AG04450 (cell line): Measurements from ENCODE around the gene CD68. TPM values are rescaled to one million over a fixed set of nuclear protein-coding genes. Genes with fewer than 3 reads are reported as not detected.

ENCODE experiments used
- CTCF ChIA-PET: fragments of 300-600, 350-600 bp; formaldehyde crosslinking; extraction: SDS; loops from one replicate; lab custom pipeline; 2022; ENCODE audit warnings: antibody characterized with exemption, inconsistent platforms; lab: Charles Lee
- POLR2A ChIA-PET: fragments of 350-600 bp; formaldehyde crosslinking; extraction: SDS; loops from one replicate; lab custom pipeline; 2021; ENCODE audit warnings: antibody characterized with exemption, inconsistent platforms; lab: Yijun Ruan, JAX
- DNase-seq: peaks from one replicate; pipeline ENCODE4 v3.0.0-alpha.2; 2011; ENCODE audit warnings: low read depth, low spot score
- H3K27ac ChIP-seq: one replicate; pipeline ENCODE4 v1.5.1; 2012; ENCODE audit warnings: low read depth, low read length, control low read depth
- H3K27me3 ChIP-seq: one replicate; pipeline ENCODE4 v1.6.0; 2012; ENCODE audit warnings: low read length; ENCODE audit not compliant: control insufficient read depth, insufficient read depth
- H3K4me3 ChIP-seq: 2 replicates; pipeline ENCODE4 v1.5.1; 2011; ENCODE audit warnings: mild to moderate bottlenecking, low read depth, low read length, control low read depth
- H3K9me3 ChIP-seq: 2 replicates; pipeline ENCODE4 v1.5.1; 2012; ENCODE audit warnings: low read length; ENCODE audit not compliant: control insufficient read depth, insufficient read depth
- CTCF ChIP-seq: IDR thresholded peaks from 2 replicates; pipeline ENCODE4 v1.5.1; 2011; ENCODE audit warnings: low read depth, low read length, control low read depth, inconsistent platforms
- polyA plus RNA-seq: library from polyadenylated mRNA; depleted of rRNA; stranded (reverse); fragments of >200 nt; gene quantifications from 2 replicates; pipeline ENCODE4 v1.2.3, GENCODE V29; 2011

The CD68 gene
- polyA plus RNA-seq, 1 experiment, result 34.1 TPM

GRCh38 chr17:7550344-7550743, 29.1 kb upstream of the CD68 start:
- Histone ChIP-seq H3K4me3 (no peak overlapping the region), H3K9me3 (no peaks in the 10 kb centered on the region; the same call in 1 of the 2 replicates), H3K27ac (no peak overlapping the region), H3K27me3 (no peaks in the 10 kb centered on the region)
- TF ChIP-seq CTCF, result no peak
- no peak for DNase-seq
- CTCF ChIA-PET, result interaction anchor here (1.3 to 1.9 kb wide), 2 partner anchors 10 to 11 kb away, joined by 4 to 8 read pairs; partner anchors contain the start of gene SENP3
- POLR2A ChIA-PET, result no interaction called here

GRCh38 chr17:7551396-7551795, 28.0 kb upstream of the CD68 start:
- ChIA-PET CTCF (interaction anchor here (1.8 kb wide), 1 partner anchor 10 kb away, joined by 7 read pairs; the partner anchor contains the start of gene SENP3), POLR2A (no interaction called here)
- Histone ChIP-seq H3K9me3 (no peaks in the 10 kb centered on the region; the same call in 1 of the 2 replicates), H3K27me3 (no peaks in the 10 kb centered on the region), H3K4me3 (no peak overlapping the region), H3K27ac (peak overlapping the region; percentile 11)
- no peak for TF ChIP-seq CTCF
- no peak for DNase-seq

- no peak for DNase-seq
- H3K27me3 ChIP-seq, result no peaks in the 10 kb centered on the region
These were observed 26.8 kb upstream of the CD68 start for GRCh38 chr17:7552621-7553051.

GRCh38 chr17:7553356-7553755, 26.1 kb upstream of the CD68 start:
- CTCF ChIA-PET, result no interaction called here
- H3K27ac ChIP-seq, result no peak overlapping the region

More at GRCh38 chr17:7552621-7553051, 26.8 kb upstream of the CD68 start:
- CTCF ChIA-PET, result interaction anchor here (1.8 kb wide), 1 partner anchor 9 kb away, joined by 7 read pairs; the partner anchor contains the start of gene SENP3
- no peaks in the 10 kb centered on the region; the same call in 1 of the 2 replicates for H3K9me3 ChIP-seq
- POLR2A ChIA-PET, result no interaction called here
- no peak for TF ChIP-seq CTCF
- no peak overlapping the region for H3K4me3 ChIP-seq
- H3K27ac ChIP-seq, result no peak overlapping the region

More at GRCh38 chr17:7553356-7553755, 26.1 kb upstream of the CD68 start:
- POLR2A ChIA-PET, result no interaction called here
- TF ChIP-seq CTCF, result no peak
- no peak overlapping the region for H3K4me3 ChIP-seq
- H3K9me3 ChIP-seq, result no peaks in the 10 kb centered on the region; the same call in 1 of the 2 replicates
- DNase-seq, result no peak
- no peaks in the 10 kb centered on the region for H3K27me3 ChIP-seq
